ENCODE measurements around the gene APOC3.
A peak's percentile ranks its signal among the peaks of the same experiment; 100 is the strongest.
"Not testable (repeated sequence)": the region's sequence is repeated elsewhere in the genome, so short reads cannot be mapped to it uniquely, and the experiment has no call there.

Gene APOC3

DNA sequence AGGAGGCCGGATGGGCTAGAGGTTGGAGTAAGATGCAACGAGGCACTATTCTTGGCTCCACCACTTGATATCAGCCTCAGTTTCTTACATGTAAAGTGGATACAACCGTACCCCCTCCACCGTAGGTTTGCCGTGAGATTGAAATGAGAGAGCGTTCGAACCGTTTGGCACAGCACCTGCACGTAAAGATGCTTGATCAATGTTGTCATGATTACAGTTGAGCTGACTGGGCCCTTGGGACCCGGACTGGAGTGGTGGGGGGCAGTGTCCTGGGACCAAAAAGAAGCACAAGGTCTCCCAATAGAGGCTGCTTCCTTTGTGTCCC is 3.7 kb downstream of the APOC3 start:
- Histone ChIP-seq H3K4me1 (ENCODE audit: insufficient read depth, insufficient read length) (peaks cover 25% of the 10 kb centered on the region), H3K9me3 (ENCODE audit: insufficient read depth, low read length) (no peaks in the 10 kb centered on the region), H3K36me3 (ENCODE audit: insufficient read depth, insufficient read length, low read length) (no peaks in the 10 kb centered on the region), H3K9ac (ENCODE audit: insufficient read length, low read depth) (no peak overlapping the region), H3K27me3 (ENCODE audit: insufficient read depth, insufficient read length) (no peaks in the 10 kb centered on the region), H3K4me3 (ENCODE audit: insufficient read length, low read depth) (no peak overlapping the region)
- TF ChIP-seq YY1 (IDR thresholded peaks at IDR 0.05; ENCODE audit: insufficient read depth, insufficient read length), result no peak
- no peak for DNase-seq (ENCODE audit: low read depth, low spot score)

DNA sequence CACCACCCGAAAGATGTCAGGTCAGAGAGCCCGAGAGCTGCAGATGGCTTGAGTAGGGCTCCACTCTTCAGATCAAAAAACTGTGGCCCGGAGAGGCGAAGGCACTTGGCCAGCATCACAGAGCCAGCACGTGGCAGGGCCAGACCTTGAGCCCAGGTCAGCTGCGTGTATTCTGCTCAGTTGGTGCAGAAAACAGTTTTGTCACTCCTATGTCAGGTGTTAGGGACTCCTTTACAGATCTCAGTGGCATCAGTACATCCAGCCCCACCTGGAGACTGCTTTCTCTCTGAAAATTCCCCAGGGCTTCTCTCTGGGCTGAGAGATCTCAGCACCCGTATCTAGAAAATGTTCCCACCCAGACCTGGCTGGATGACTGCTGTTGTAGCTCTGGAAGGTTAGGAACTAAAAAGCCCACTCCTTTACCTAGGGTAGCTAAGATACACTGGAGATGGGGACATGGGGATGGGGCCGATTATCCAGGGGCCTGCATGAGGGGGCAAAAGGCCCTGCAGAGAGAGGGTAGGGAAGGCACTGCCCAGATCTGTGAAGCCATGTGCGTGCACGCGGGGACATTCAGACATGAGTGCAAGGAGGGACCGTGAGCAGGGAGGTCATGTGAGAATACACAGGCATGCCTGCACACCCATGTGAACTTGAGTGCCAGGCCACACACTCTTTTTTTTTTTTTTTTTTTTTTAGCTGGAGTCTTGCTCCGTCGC is 4.3 kb downstream of the APOC3 start:
- Histone ChIP-seq H3K4me1 (ENCODE audit: insufficient read depth, insufficient read length) (peaks cover 25% of the 10 kb centered on the region), H3K4me3 (ENCODE audit: insufficient read length, low read depth) (no peak overlapping the region), H3K9ac (ENCODE audit: insufficient read length, low read depth) (no peak overlapping the region), H3K27me3 (ENCODE audit: insufficient read depth, insufficient read length) (no peaks in the 10 kb centered on the region), H3K36me3 (ENCODE audit: insufficient read depth, insufficient read length, low read length) (no peaks in the 10 kb centered on the region), H3K9me3 (ENCODE audit: insufficient read depth, low read length) (no peaks in the 10 kb centered on the region)
- TF ChIP-seq ZNF274 (IDR thresholded peaks at IDR 0.05; ENCODE audit: low read depth, low read length) (no peak), SUZ12 (IDR thresholded peaks at IDR 0.05; ENCODE audit: extremely low read depth, insufficient read depth, insufficient read length) (no peak), YY1 (IDR thresholded peaks at IDR 0.05; ENCODE audit: insufficient read depth, insufficient read length) (no peak)
- DNase-seq (ENCODE audit: low read depth, low spot score), result no peak

DNA sequence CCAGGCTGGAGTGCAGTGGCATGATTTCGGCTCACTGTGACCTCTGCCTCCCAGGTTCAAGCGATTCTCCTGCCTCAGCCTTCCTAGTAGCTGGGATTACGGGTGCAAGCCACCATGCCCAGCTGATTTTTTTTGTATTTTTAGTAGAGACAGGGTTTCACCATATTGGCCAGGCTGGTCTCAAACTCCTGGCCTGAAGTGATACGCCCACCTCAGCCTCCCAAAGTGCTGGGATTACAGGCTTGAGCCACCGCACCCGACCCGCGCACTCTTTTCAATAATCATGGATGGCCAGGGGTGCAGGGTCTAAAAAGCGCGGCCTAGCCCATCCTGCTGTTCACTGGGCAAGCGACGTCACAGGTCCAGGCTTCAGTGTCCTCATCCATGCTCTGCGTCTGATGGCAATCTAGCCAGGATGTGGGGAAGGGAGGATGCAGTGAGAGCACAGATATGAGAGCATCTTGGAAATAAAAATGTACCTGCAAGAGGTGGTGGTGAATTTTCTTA is 4.9 kb downstream of the APOC3 start:
- not testable (repeated sequence) for H3K36me3 ChIP-seq (ENCODE audit: insufficient read depth, insufficient read length, low read length); H3K4me3 ChIP-seq (ENCODE audit: insufficient read length, low read depth); H3K27me3 ChIP-seq (ENCODE audit: insufficient read depth, insufficient read length); H3K9ac ChIP-seq (ENCODE audit: insufficient read length, low read depth); H3K9me3 ChIP-seq (ENCODE audit: insufficient read depth, low read length); DNase-seq (ENCODE audit: low read depth, low spot score)
- peaks cover 21% of the 10 kb centered on the region for H3K4me1 ChIP-seq (ENCODE audit: insufficient read depth, insufficient read length)

DNA sequence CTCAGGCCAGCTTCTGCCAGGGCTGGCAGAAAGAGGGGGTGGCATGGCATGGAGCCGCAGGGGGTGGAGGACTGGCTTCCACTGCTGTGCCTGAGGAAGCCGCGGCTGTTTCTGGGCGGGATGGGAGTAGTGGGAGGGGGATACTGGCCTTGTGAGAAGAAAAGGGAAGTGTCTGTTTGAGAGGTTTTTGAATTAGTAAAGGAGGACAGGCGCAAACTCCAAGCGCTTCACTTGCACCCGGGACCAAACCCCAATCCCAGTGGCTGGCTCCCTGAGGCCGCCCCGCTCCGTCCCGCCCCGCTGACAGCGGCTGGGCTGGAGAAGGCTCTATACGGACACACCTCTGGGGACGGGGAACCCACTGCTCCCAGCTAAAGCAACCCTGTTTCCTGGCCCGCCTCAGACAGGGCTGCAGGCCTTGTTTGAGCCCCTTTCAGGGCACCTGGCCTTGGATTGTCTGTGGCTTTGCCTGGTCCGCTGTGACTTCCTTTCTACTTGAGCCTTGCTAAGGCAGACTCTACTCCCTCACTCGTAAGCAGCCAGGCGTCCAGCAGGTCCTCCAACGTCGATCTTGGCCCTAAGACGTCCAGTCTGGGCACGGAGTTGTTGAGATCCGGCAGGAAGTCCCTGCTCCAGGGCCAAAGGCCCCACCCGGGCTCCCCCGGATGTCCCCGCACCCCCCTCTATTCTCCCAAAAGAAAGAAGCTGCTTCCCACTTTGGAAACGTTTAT is 5.5 kb downstream of the APOC3 start:
- no peaks in the 10 kb centered on the region for H3K27me3 ChIP-seq (ENCODE audit: insufficient read depth, insufficient read length)
- H3K4me1 ChIP-seq (ENCODE audit: insufficient read depth, insufficient read length), result peaks cover 21% of the 10 kb centered on the region
- DNase-seq (ENCODE audit: low read depth, low spot score), result no peak
- TF ChIP-seq YY1 (IDR thresholded peaks at IDR 0.05; ENCODE audit: insufficient read depth, insufficient read length) (no peak), SUZ12 (IDR thresholded peaks at IDR 0.05; ENCODE audit: extremely low read depth, insufficient read depth, insufficient read length) (no peak), ZNF274 (IDR thresholded peaks at IDR 0.05; ENCODE audit: low read depth, low read length) (no peak)
- H3K9me3 ChIP-seq (ENCODE audit: insufficient read depth, low read length), result no peaks in the 10 kb centered on the region
- no peaks in the 10 kb centered on the region for H3K36me3 ChIP-seq (ENCODE audit: insufficient read depth, insufficient read length, low read length)
- H3K4me3 ChIP-seq (ENCODE audit: insufficient read length, low read depth), result no peak overlapping the region
- H3K9ac ChIP-seq (ENCODE audit: insufficient read length, low read depth), result peak overlapping the region; percentile 3

DNA sequence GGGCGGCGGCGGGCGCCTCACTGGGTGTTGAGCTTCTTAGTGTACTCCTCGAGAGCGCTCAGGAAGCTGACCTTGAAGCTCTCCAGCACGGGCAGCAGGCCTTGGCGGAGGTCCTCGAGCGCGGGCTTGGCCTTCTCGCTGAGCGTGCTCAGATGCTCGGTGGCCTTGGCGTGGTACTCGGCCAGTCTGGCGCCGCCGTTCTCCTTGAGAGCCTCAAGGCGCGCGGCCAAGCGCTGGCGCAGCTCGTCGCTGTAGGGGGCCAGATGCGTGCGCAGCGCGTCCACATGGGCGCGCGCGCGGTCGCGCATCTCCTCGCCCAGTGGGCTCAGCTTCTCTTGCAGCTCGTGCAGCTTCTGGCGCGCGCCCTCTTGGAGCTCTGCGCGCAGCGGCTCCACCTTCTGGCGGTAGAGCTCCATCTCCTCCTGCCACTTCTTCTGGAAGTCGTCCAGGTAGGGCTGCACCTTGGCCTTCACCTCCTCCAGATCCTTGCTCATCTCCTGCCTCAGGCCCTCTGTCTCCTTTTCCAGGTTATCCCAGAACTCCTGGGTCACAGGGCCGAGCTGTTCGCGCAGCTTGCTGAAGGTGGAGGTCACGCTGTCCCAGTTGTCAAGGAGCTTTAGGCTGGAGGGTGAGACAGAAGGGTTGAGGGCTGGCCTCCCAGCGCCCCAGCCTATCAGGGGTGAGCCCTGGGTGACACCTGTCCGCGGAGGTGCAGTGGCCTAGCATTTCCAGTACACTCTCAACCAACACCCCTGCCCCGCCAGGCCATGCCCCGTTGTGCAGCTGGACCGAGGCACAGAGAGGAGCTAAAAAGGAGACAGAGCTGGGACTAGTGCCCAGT is 6.3 kb downstream of the APOC3 start:
- Histone ChIP-seq H3K9me3 (ENCODE audit: insufficient read depth, low read length) (no peaks in the 10 kb centered on the region), H3K4me1 (ENCODE audit: insufficient read depth, insufficient read length) (peaks cover 21% of the 10 kb centered on the region), H3K27me3 (ENCODE audit: insufficient read depth, insufficient read length) (no peaks in the 10 kb centered on the region), H3K4me3 (ENCODE audit: insufficient read length, low read depth) (peak overlapping the region; percentile 26), H3K36me3 (ENCODE audit: insufficient read depth, insufficient read length, low read length) (no peaks in the 10 kb centered on the region), H3K9ac (ENCODE audit: insufficient read length, low read depth) (peak overlapping the region; percentile 3)
- TF ChIP-seq YY1 (IDR thresholded peaks at IDR 0.05; ENCODE audit: insufficient read depth, insufficient read length) (no peak), SUZ12 (IDR thresholded peaks at IDR 0.05; ENCODE audit: extremely low read depth, insufficient read depth, insufficient read length) (no peak), ZNF274 (IDR thresholded peaks at IDR 0.05; ENCODE audit: low read depth, low read length) (no peak)
- DNase-seq (ENCODE audit: low read depth, low spot score), result peak; percentile 73

DNA sequence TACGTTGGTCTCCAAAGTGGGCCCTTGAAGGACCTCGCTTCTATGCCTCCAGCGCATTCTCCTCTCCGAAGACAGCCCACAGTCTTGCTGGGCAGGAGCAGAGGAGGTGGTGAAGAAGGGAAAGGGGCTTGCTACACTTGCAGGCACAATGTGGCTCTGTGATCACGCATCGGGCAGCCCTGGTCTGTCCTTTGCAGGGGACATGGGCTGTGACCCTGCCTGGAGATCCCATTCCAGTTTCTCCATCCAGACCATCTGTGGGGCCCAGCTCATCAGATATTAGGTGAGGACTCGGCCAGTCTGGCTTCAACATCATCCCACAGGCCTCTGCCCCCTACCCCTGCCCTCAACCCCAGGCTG is 6.9 kb downstream of the APOC3 start:
- Histone ChIP-seq H3K9ac (ENCODE audit: insufficient read length, low read depth) (no peak overlapping the region), H3K36me3 (ENCODE audit: insufficient read depth, insufficient read length, low read length) (no peaks in the 10 kb centered on the region), H3K4me3 (ENCODE audit: insufficient read length, low read depth) (no peak overlapping the region), H3K4me1 (ENCODE audit: insufficient read depth, insufficient read length) (peaks cover 21% of the 10 kb centered on the region), H3K9me3 (ENCODE audit: insufficient read depth, low read length) (no peaks in the 10 kb centered on the region), H3K27me3 (ENCODE audit: insufficient read depth, insufficient read length) (no peaks in the 10 kb centered on the region)
- DNase-seq (ENCODE audit: low read depth, low spot score), result no peak
- TF ChIP-seq ZNF274 (IDR thresholded peaks at IDR 0.05; ENCODE audit: low read depth, low read length), result no peak
